ENCODE data around the gene IL31RA. TPM values are rescaled to one million over a fixed set of nuclear protein-coding genes. Genes with fewer than 3 reads are reported as not detected.

Gene IL31RA
- total and polyA plus RNA-seq, 9 donors = 0.15 to 0.67 (median 0.24) TPM; not detected in 2

GRCh38 chr5:55899344-55899743, 48.2 kb downstream of the IL31RA start:
- Histone ChIP-seq H3K36me3 (no peaks in the 10 kb centered on the region), H3K4me1 (ENCODE audit: insufficient read depth) (peaks cover 7% of the 10 kb centered on the region), H3K27ac (no peak overlapping the region), H3K9me3 (no peaks in the 10 kb centered on the region), H3K4me3 (no peak overlapping the region), H3K27me3 (no peaks in the 10 kb centered on the region)
- DNase-seq = no peak
- WGBS, 3 donors = 75 to 82% (median 79%) methylated on average over 6 of the region's 6 CpGs
- intact Hi-C loops (cut with DNase I) = no loop called here
- TF ChIP-seq, protein P1, sequence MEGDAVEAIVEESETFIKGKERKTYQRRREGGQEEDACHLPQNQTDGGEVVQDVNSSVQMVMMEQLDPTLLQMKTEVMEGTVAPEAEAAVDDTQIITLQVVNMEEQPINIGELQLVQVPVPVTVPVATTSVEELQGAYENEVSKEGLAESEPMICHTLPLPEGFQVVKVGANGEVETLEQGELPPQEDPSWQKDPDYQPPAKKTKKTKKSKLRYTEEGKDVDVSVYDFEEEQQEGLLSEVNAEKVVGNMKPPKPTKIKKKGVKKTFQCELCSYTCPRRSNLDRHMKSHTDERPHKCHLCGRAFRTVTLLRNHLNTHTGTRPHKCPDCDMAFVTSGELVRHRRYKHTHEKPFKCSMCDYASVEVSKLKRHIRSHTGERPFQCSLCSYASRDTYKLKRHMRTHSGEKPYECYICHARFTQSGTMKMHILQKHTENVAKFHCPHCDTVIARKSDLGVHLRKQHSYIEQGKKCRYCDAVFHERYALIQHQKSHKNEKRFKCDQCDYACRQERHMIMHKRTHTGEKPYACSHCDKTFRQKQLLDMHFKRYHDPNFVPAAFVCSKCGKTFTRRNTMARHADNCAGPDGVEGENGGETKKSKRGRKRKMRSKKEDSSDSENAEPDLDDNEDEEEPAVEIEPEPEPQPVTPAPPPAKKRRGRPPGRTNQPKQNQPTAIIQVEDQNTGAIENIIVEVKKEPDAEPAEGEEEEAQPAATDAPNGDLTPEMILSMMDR (IDR thresholded peaks at IDR 0.05) = no peak
- no peak for TF ChIP-seq POLR2A (IDR thresholded peaks at IDR 0.05)
- no peak for TF ChIP-seq EP300 (IDR thresholded peaks at IDR 0.05)

GRCh38 chr5:55900068-55900467, 48.9 kb downstream of the IL31RA start:
- Histone ChIP-seq H3K9me3 (no peaks in the 10 kb centered on the region), H3K4me1 (ENCODE audit: insufficient read depth) (peaks cover 7% of the 10 kb centered on the region), H3K36me3 (no peaks in the 10 kb centered on the region), H3K27ac (no peak overlapping the region), H3K4me3 (no peak overlapping the region), H3K27me3 (no peaks in the 10 kb centered on the region)
- DNase-seq = no peak
- intact Hi-C loops (cut with DNase I) = no loop called here
- TF ChIP-seq, protein P1 (IDR thresholded peaks at IDR 0.05) = no peak
- TF ChIP-seq POLR2A (IDR thresholded peaks at IDR 0.05) (no peak), EP300 (IDR thresholded peaks at IDR 0.05) (no peak)
- 82 to 100% (median 93%) methylated on average over 1 of the region's 1 CpG for WGBS, 3 donors

GRCh38 chr5:55900776-55901175, 49.6 kb downstream of the IL31RA start:
- no peak for DNase-seq
- Histone ChIP-seq H3K4me1 (ENCODE audit: insufficient read depth) (peaks cover 7% of the 10 kb centered on the region), H3K27ac (no peak overlapping the region), H3K36me3 (no peaks in the 10 kb centered on the region), H3K4me3 (no peak overlapping the region), H3K9me3 (no peaks in the 10 kb centered on the region), H3K27me3 (no peaks in the 10 kb centered on the region)
- TF ChIP-seq, protein P1 (IDR thresholded peaks at IDR 0.05) = no peak
- TF ChIP-seq EP300 (IDR thresholded peaks at IDR 0.05) = no peak
- TF ChIP-seq POLR2A (IDR thresholded peaks at IDR 0.05) = no peak
- intact Hi-C loops (cut with DNase I) = no loop called here

- no peak for DNase-seq
- H3K9me3 ChIP-seq = no peaks in the 10 kb centered on the region
- TF ChIP-seq POLR2A (IDR thresholded peaks at IDR 0.05) = no peak
- TF ChIP-seq, protein P1 (IDR thresholded peaks at IDR 0.05) = no peak
- no peak for TF ChIP-seq EP300 (IDR thresholded peaks at IDR 0.05)
- no peak overlapping the region for H3K4me3 ChIP-seq
- 82 to 91% (median 89%) methylated on average over 5 of the region's 5 CpGs for whole genome bisulfite sequencing, 3 donors
- intact Hi-C loops (cut with DNase I) = no loop called here
- no peaks in the 10 kb centered on the region for H3K27me3 ChIP-seq
- peaks cover 4% of the 10 kb centered on the region for H3K4me1 ChIP-seq (ENCODE audit: insufficient read depth)
- H3K27ac ChIP-seq = no peak overlapping the region
- no peaks in the 10 kb centered on the region for H3K36me3 ChIP-seq
Measured at GRCh38 chr5:55902696-55903095, 51.5 kb downstream of the IL31RA start.
